ENCODE data around the gene PPP1R3G. TPM values are rescaled to one million over a fixed set of nuclear protein-coding genes. Genes with fewer than 3 reads are reported as not detected.

The PPP1R3G gene
- total and polyA plus RNA-seq, 2 of the 4 experiments (the other 2 are of a cell fraction): 0.10 to 0.18 TPM

DNA sequence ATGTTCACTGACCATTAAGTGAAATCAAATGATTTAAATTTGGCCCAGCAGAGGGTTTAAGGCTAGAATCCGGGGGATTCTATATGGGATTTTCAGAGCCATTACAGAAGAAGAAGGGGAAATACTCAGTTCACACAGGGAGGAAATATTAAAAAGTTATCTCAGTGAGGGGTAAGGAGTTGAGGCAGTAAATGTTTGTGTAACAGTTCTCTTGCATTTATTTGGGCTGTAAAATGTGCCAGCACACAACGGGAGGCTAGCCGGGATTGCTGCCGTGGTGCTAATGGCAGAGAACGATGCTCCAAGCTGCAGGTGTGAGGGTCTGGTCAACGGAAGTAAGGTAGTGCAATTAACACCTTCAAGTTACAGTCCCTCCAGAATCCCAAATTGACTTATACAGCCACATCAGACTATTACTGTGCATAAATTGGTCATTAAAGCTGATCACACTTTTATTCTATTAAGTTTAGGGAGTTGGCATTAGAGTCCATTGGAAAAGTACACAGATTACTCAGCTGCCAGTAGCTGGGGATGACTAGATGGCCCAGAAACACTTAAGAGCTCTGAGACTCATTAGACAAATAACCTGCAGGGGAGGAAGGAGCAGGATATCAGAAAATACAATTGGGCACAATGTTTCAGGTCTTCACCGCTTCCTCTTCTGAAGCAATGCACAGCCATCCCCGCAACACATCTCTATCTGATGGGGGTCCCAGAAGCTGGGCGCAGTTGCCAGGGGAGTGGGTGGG is 31.3 kb downstream of the PPP1R3G start (continued):
- no peak for TF ChIP-seq CEBPB (IDR thresholded peaks at IDR 0.05; ENCODE audit: low read depth, low read length)

DNA sequence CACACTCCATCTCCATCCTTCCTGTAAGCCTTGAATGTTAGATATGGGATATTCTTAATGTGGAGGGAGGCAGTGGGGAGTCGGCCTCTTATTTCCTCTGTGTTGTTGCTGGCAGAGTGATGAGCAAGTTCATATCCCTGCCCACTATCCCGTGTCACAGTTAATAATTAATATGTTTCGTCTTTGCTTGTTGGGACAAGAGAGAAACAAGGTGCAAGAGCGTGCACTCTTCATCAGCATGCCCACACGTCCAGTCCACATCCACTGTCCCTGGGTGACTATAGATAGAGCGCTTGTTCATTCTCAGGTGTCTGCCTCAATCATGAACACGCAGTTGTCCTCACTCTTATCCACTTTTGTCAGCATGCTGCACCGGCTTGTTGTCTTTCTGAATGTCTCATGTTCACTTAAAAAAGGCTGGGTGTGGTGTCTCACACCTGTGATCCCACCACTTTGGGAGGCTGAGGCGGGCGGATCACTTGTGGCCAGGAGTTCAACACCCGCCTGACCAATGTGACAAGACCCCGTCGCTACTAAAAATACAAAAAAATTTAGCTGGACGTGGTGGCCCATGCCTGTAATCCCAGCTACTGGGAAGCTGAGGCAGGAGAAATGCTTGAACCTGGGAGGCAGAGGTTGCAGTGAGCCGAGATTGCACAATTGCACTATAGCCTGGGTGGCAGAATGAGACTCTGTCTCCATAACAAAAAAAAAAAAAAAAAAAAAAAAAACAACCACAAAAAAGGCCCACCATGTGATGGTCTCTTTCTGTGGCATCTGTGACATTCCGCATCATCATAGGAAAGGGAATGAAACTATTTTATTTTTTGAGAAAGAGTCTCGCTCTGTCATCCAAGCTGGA is 34.2 kb downstream of the PPP1R3G start:
- H3K36me3 ChIP-seq (ENCODE audit: control insufficient read depth, insufficient read depth, low read length): no peaks in the 10 kb centered on the region
- no peak overlapping the region for H3K27ac ChIP-seq (ENCODE audit: insufficient read depth, low read length)
- no peak overlapping the region for H3K4me3 ChIP-seq (ENCODE audit: insufficient read depth, low read depth, low read length)
- TF ChIP-seq RAD21 (IDR thresholded peaks at IDR 0.05; ENCODE audit: low read length) (no peak), BHLHE40 (IDR thresholded peaks at IDR 0.05; ENCODE audit: low read depth, low read length) (no peak), RFX5 (IDR thresholded peaks at IDR 0.05; ENCODE audit: low read depth, low read length) (no peak), NFE2L2 (IDR thresholded peaks at IDR 0.05; ENCODE audit: low read depth, low read length) (no peak)
- TF ChIP-seq, protein P1, sequence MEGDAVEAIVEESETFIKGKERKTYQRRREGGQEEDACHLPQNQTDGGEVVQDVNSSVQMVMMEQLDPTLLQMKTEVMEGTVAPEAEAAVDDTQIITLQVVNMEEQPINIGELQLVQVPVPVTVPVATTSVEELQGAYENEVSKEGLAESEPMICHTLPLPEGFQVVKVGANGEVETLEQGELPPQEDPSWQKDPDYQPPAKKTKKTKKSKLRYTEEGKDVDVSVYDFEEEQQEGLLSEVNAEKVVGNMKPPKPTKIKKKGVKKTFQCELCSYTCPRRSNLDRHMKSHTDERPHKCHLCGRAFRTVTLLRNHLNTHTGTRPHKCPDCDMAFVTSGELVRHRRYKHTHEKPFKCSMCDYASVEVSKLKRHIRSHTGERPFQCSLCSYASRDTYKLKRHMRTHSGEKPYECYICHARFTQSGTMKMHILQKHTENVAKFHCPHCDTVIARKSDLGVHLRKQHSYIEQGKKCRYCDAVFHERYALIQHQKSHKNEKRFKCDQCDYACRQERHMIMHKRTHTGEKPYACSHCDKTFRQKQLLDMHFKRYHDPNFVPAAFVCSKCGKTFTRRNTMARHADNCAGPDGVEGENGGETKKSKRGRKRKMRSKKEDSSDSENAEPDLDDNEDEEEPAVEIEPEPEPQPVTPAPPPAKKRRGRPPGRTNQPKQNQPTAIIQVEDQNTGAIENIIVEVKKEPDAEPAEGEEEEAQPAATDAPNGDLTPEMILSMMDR (conservative IDR thresholded peaks at IDR 0.05; ENCODE audit: low read depth, low read length): no peak
- TF ChIP-seq, protein P2, sequence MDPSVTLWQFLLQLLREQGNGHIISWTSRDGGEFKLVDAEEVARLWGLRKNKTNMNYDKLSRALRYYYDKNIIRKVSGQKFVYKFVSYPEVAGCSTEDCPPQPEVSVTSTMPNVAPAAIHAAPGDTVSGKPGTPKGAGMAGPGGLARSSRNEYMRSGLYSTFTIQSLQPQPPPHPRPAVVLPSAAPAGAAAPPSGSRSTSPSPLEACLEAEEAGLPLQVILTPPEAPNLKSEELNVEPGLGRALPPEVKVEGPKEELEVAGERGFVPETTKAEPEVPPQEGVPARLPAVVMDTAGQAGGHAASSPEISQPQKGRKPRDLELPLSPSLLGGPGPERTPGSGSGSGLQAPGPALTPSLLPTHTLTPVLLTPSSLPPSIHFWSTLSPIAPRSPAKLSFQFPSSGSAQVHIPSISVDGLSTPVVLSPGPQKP (IDR thresholded peaks at IDR 0.05; ENCODE audit: borderline replicate concordance, low read depth, low read length): no peak
- CTCF ChIA-PET: interaction anchor here (0.6 kb wide), 1 partner anchor 109 kb away, joined by 3 read pairs; no protein-coding TSS in a partner anchor
- H3K4me2 ChIP-seq (ENCODE audit: low read depth, low read length): no peak overlapping the region
- peaks cover 3% of the 10 kb centered on the region; the same call in 1 of the 2 replicates for H3K9me1 ChIP-seq (ENCODE audit: insufficient read depth, low read length)
- H3K56ac ChIP-seq (ENCODE audit: extremely low read depth, insufficient read depth, low read length): no peak overlapping the region
- H2BK20ac ChIP-seq (ENCODE audit: low read depth, low read length): no peak overlapping the region
- peaks cover 7% of the 10 kb centered on the region; the same call in 1 of the 2 replicates for H4K20me1 ChIP-seq (ENCODE audit: insufficient read depth, low read length)
- H2BK120ac ChIP-seq (ENCODE audit: low read depth, low read length): no peak overlapping the region
- no peak overlapping the region for H2AK5ac ChIP-seq (ENCODE audit: low read depth, low read length)
- POLR2A ChIA-PET (ENCODE audit: unreplicated experiment): no interaction called here
- peaks cover 0 to under 1% of the 10 kb centered on the region in 2 experiments; a peak in 1 of 4 replicates for H3K79me1 ChIP-seq (ENCODE audit: low read depth in 1 of 2, low read length in 2 of 2)
- no TSS peak for BruUV-seq (replicated peaks)
- no peak overlapping the region for H3K23ac ChIP-seq (ENCODE audit: low read depth, low read length)
- no peak for DNase-seq
- ATAC-seq (ENCODE audit: low read depth): no peak
- no peak overlapping the region for H4K91ac ChIP-seq (ENCODE audit: insufficient read depth, low read depth, low read length)
- H3K4me1 ChIP-seq (ENCODE audit: control insufficient read depth, insufficient read depth, low read length): no peaks in the 10 kb centered on the region
- H3K14ac ChIP-seq (replicated peaks; ENCODE audit: low read depth, low read length): no peak overlapping the region
- no peak overlapping the region for H2AK9ac ChIP-seq (replicated peaks; ENCODE audit: low read depth, low read length, poor library complexity)
- dilution Hi-C loops (cut with HindIII; ENCODE audit: low sequenced_read_pairs, unreplicated experiment): no loop called here
- in situ Hi-C loops (cut with MboI; ENCODE audit: low sequenced_read_pairs): no loop called here
- intact Hi-C loops (cut with micrococcal nuclease): loop anchor here (10.0 kb wide), 1 partner anchor 175 kb away; no protein-coding TSS in a partner anchor
- H3K9me3 ChIP-seq (ENCODE audit: control insufficient read depth, insufficient read depth, low read length): no peaks in the 10 kb centered on the region; the same call in 1 of the 2 replicates
- no peak overlapping the region for H4K5ac ChIP-seq (ENCODE audit: low read depth, low read length)
- no peak overlapping the region for H2BK5ac ChIP-seq (ENCODE audit: low read depth, low read length, poor library complexity, severe bottlenecking)
- H2AFZ ChIP-seq (replicated peaks; ENCODE audit: low read length, poor library complexity): no peak overlapping the region
- WGBS, 2 experiments (ENCODE audit: extremely low coverage in 2 of 2, insufficient read length in 1 of 2): 92% methylated on average over 6 of the region's 17 CpGs; no CpG with 5 or more reads in 1 of the 2 experiments
- no peak overlapping the region for H3K4ac ChIP-seq (ENCODE audit: low read depth, low read length)
- no peak overlapping the region for H3K18ac ChIP-seq (ENCODE audit: low read depth, low read length)
- H3K9ac ChIP-seq (ENCODE audit: low read depth, low read length): no peak overlapping the region
- no peaks in the 10 kb centered on the region for H3K27me3 ChIP-seq (ENCODE audit: control insufficient read depth, insufficient read depth, low read length)
- no peak overlapping the region for H4K8ac ChIP-seq (ENCODE audit: low read depth in 2 of 2, low read length in 2 of 2)
- H2BK15ac ChIP-seq (ENCODE audit: low read depth, low read length): no peak overlapping the region

Measured in IMR-90 (cell line).